ENCODE results near the gene DAGLA.

The DAGLA gene

DNA sequence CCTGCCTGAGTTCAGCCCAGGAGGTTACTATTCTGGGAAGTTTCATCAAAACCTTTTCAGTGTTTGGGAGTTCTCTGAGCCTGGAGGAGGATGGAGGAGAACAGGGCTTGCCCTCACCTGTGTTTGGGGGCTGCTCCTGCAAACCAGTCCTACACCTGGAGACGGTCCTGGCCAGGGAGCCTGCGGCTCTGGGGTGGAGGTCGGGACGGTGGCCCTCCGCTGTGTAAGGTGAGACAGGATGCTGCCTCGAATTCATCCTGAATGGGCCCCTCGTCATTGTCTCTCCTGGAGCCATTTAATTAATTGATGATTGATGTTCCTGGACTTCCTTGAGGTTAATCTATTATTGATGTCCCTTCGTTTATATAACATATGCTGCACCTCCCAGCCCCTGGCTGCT is 6.3 kb downstream of the DAGLA start:
- H3K27ac ChIP-seq: no peak overlapping the region
- no peak overlapping the region for H3K4me2 ChIP-seq
- H3K27me3 ChIP-seq (ENCODE audit: insufficient read depth, low read depth): peaks cover 88% of the 10 kb centered on the region
- H4K20me1 ChIP-seq (ENCODE audit: insufficient read depth): no peaks in the 10 kb centered on the region
- no peaks in the 10 kb centered on the region for H3K36me3 ChIP-seq (ENCODE audit: insufficient read depth)
- no peak for TF ChIP-seq CTCF (conservative IDR thresholded peaks at IDR 0.05; ENCODE audit: low read depth, low read length)
- H2AFZ ChIP-seq (ENCODE audit: low read depth): no peak overlapping the region
- no peaks in the 10 kb centered on the region for H3K79me2 ChIP-seq (ENCODE audit: insufficient read depth, low read depth)
- H3K9ac ChIP-seq: no peak overlapping the region
- H3K4me1 ChIP-seq (ENCODE audit: low read depth, poor library complexity, severe bottlenecking): no peaks in the 10 kb centered on the region
- no peak overlapping the region for H3K4me3 ChIP-seq (IDR thresholded peaks at IDR 0.05; ENCODE audit: insufficient read depth, low read depth, low read length)

DNA sequence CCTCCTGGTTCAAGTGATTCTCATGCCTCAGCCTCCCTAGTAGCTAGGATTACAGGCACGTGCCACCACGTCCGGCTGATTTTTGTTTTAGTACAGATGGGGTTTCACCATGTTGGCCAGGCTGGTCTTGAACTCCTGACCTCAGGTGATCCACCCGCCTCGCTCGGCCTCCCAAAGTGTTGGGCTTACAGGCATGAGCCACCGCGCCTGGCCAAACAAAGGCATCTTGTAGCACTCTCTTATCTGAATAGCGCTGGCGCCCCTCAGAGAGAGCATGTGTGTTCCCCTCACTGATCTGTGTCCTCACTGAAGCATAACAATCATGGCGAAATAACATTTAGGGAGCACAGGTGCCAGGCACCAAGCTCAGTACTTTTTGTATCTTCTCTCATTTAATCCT is 7.2 kb downstream of the DAGLA start:
- TF ChIP-seq CTCF (conservative IDR thresholded peaks at IDR 0.05; ENCODE audit: low read depth, low read length): no peak
- no peaks in the 10 kb centered on the region for H3K4me1 ChIP-seq (ENCODE audit: low read depth, poor library complexity, severe bottlenecking)
- H3K27ac ChIP-seq: no peak overlapping the region

GRCh38 chr11:61688365-61689163 is 8.4 kb downstream of the DAGLA start:
- H3K4me1 ChIP-seq (ENCODE audit: low read depth, poor library complexity, severe bottlenecking): no peaks in the 10 kb centered on the region
- H3K4me2 ChIP-seq: no peak overlapping the region
- H3K27ac ChIP-seq: no peak overlapping the region
- no peaks in the 10 kb centered on the region for H3K79me2 ChIP-seq (ENCODE audit: insufficient read depth, low read depth)
- TF ChIP-seq CTCF (conservative IDR thresholded peaks at IDR 0.05; ENCODE audit: low read depth, low read length): no peak
- H3K4me3 ChIP-seq (IDR thresholded peaks at IDR 0.05; ENCODE audit: insufficient read depth, low read depth, low read length): no peak overlapping the region
- H3K36me3 ChIP-seq (ENCODE audit: insufficient read depth): no peaks in the 10 kb centered on the region
- no peak overlapping the region for H2AFZ ChIP-seq (ENCODE audit: low read depth)
- no peaks in the 10 kb centered on the region for H4K20me1 ChIP-seq (ENCODE audit: insufficient read depth)
- no peak overlapping the region for H3K9ac ChIP-seq
- peaks cover 87% of the 10 kb centered on the region for H3K27me3 ChIP-seq (ENCODE audit: insufficient read depth, low read depth)

More for the DNA sequence above, 7.2 kb downstream of the DAGLA start:
- no peaks in the 10 kb centered on the region for H3K36me3 ChIP-seq (ENCODE audit: insufficient read depth)
- H3K4me3 ChIP-seq (IDR thresholded peaks at IDR 0.05; ENCODE audit: insufficient read depth, low read depth, low read length): no peak overlapping the region
- no peak overlapping the region for H2AFZ ChIP-seq (ENCODE audit: low read depth)
- no peak overlapping the region for H3K9ac ChIP-seq
- no peak overlapping the region for H3K4me2 ChIP-seq
- peaks cover 87% of the 10 kb centered on the region for H3K27me3 ChIP-seq (ENCODE audit: insufficient read depth, low read depth)
- H4K20me1 ChIP-seq (ENCODE audit: insufficient read depth): no peaks in the 10 kb centered on the region
- H3K79me2 ChIP-seq (ENCODE audit: insufficient read depth, low read depth): no peaks in the 10 kb centered on the region

GRCh38 chr11:61689164-61689496 is 8.9 kb downstream of the DAGLA start:
- Histone ChIP-seq H3K36me3 (ENCODE audit: insufficient read depth) (no peaks in the 10 kb centered on the region), H3K79me2 (ENCODE audit: insufficient read depth, low read depth) (no peaks in the 10 kb centered on the region), H3K4me1 (ENCODE audit: low read depth, poor library complexity, severe bottlenecking) (no peaks in the 10 kb centered on the region), H2AFZ (ENCODE audit: low read depth) (no peak overlapping the region), H4K20me1 (ENCODE audit: insufficient read depth) (no peaks in the 10 kb centered on the region), H3K4me3 (IDR thresholded peaks at IDR 0.05; ENCODE audit: insufficient read depth, low read depth, low read length) (no peak overlapping the region), H3K4me2 (no peak overlapping the region), H3K27me3 (ENCODE audit: insufficient read depth, low read depth) (peaks cover 85% of the 10 kb centered on the region), H3K9ac (no peak overlapping the region), H3K27ac (no peak overlapping the region)
- TF ChIP-seq CTCF (conservative IDR thresholded peaks at IDR 0.05; ENCODE audit: low read depth, low read length): no peak

All from KMS-11 (cell line).